HG02571 (cell line): ENCODE results near the gene FAM13A.
"Not testable (repeated sequence)": the region's sequence is repeated elsewhere in the genome, so short reads cannot be mapped to it uniquely, and the experiment has no call there.

ENCODE experiments used
- ATAC-seq: cut with Tn5 transposase; IDR thresholded peaks from one replicate; pipeline ENCODE4 v1.9.1; 2021; ENCODE audit warnings: mild to moderate bottlenecking, moderate library complexity; ENCODE audit not compliant: unreplicated experiment

Gene FAM13A

GRCh38 chr4:88964450-88964849 is 92.5 kb downstream of the FAM13A start:
- no peak for ATAC-seq

- ATAC-seq, result no peak
These were observed 93.2 kb downstream of the FAM13A start for GRCh38 chr4:88963817-88964216.

DNA sequence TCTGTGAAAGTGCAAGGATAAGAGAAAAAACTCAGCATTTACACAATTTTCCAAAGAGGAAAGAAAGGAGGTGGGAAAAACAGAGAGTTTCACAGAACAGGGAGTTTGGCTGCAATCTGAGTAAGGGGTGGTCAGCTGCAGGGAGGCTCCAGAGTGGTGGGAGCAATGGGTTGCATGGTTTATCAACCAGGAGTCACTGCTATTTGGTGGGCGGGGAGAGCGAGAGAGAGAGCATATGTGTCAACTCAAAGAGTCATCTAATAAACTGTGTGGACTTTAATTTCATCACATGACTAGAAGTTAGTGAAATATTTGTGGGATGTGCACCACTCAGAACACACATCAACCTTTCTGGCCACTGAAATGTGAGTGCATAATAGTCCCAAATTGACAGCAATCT is 94.6 kb downstream of the FAM13A start:
- ATAC-seq, result no peak

GRCh38 chr4:88960576-88960975 is 96.4 kb downstream of the FAM13A start:
- no peak for ATAC-seq

- no peak for ATAC-seq
These were observed 98.9 kb downstream of the FAM13A start for GRCh38 chr4:88958080-88958479.

DNA sequence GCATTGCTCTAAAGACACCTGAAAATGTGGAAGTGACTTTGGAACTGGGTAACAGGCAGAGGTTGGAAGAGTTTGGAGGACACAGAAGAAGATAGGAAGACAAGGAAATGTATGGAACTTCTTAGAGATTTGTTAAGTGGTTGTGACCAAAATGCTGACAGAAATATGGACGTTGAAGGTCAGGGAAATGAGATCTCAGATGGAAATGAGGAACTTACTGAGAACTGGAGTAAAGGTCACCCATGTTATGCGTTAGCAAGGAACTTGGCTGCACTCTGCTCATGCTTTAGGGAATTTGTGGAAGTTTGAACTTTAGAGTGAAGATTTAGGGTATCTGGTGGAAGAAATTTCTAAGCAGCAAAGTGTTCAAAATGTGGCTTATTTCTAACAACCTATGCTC is 99.4 kb downstream of the FAM13A start:
- ATAC-seq, result no peak

GRCh38 chr4:88955580-88956380 is 101.2 kb downstream of the FAM13A start:
- no peak for ATAC-seq

DNA sequence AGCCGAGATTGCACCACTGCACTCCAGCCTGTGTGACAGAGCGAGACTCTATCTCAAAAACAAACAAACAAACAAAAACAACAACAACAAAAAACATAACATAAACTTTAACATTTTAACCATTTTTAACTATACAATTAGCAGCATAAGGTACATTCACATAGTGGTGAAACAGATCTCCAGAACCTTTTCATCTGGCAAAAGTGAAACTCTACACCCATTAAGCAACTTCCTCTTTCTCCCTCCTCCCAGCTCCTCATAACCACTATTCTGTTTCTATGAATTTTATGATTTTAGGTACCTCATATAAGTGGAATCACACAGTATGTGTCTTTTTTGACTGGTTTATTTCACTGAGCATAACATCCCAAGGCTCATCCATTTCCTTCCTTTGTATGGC is 103.6 kb downstream of the FAM13A start:
- ATAC-seq, result no peak

DNA sequence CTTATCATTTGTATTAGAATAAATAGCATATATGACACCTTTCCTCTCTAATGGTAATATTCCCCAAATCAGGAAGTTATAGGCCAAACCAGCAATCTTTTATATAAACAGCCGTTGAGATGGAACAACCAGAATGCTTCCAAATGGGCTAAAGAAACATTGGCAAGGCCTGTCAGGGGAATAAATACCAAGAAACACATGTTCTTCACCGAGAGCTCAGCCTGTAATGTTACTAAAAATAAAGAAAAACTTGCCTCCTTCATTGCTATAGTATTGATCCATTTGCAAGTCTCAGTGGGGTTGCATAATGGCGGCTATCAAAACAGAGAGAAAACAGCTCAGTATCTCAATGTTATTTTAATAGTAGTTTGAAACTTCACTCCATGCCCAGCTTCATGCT is 104.9 kb downstream of the FAM13A start:
- ATAC-seq, result no peak

- ATAC-seq, result no peak
These were observed 107.4 kb downstream of the FAM13A start for GRCh38 chr4:88949605-88950004.

GRCh38 chr4:88940506-88940905 is 116.5 kb downstream of the FAM13A start:
- ATAC-seq, result no peak

DNA sequence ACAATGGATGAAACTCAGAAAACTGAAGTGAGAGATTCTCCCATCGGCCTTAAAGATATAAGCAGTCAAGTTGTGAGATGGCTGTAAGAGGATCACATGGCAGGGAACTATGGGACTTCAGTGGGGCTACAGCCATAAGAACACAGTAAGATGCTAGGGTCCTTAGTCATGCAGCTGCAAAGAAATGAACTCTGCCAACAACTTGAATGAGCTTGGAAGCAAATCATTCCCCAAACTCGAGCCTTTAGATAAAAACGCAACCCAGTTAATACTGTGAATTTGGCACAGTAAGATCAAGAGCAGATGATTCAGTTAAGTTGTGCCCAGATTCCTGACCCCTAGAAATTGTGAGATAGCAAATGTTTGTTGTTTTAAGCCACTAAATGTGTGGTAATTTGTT is 117.3 kb downstream of the FAM13A start:
- ATAC-seq, result no peak

DNA sequence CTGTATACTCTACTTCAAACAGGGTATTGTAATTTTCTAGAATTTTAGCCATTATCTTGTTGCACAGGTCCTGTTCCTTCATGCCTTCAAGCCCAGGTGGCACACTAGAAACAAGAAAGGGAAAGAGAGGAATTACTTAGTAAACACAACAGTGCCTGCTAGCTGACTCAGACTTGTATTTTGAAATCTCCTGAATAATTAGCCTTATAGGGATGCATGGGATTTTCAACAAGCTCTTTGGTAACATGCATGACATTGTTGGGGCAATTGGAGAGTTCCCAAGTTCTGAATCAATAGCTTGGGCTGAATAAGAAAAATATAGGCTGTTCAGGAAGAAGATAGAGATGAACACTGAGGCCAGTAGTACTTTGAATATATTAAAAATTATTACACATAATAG is 118.8 kb downstream of the FAM13A start:
- no peak for ATAC-seq

GRCh38 chr4:88937081-88937480 is 119.9 kb downstream of the FAM13A start:
- no peak for ATAC-seq

GRCh38 chr4:88933414-88934160 is 123.4 kb downstream of the FAM13A start:
- ATAC-seq, result no peak

DNA sequence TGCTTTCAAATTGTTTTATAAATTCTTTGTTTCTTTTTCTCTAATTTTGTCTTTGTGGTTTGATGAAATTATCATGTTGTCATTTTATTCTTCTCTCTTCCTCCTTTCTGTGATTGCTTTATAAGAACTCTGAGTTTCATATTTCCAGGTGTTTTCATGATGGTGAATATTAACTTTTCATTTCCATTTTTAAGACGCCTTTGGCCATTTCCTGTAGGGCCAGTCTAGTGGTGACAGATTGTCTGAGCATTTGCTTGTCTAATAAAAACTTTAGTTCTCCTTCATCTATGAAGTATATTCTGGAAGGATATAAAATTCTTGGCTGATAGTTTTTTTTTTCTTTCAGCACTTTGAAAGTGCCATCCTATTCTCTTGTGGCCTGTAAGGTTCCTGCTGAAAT is 128.1 kb downstream of the FAM13A start:
- no peak for ATAC-seq

DNA sequence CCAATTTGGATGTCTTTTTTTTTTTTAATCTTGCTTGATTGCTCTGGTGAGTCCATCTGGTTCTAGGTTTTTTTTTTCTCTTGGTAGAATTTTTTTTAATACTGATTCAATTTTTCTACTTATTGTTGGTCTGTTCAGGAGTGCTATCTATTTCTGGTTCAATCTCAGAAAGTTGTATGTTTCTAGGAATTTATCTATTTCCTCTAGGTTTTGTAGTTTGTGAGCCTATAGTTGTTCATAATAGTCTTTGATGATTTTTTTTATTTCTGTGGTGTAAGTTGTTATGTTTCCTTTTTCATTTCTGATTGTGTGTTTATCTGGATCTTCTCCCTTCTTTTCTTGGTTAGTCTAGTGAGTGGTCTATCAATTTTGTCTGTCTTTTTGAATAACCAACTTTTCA is 129.6 kb downstream of the FAM13A start:
- ATAC-seq, result no peak

- ATAC-seq, result no peak
These were observed 137.9 kb downstream of the FAM13A start for GRCh38 chr4:88919056-88919455.

DNA sequence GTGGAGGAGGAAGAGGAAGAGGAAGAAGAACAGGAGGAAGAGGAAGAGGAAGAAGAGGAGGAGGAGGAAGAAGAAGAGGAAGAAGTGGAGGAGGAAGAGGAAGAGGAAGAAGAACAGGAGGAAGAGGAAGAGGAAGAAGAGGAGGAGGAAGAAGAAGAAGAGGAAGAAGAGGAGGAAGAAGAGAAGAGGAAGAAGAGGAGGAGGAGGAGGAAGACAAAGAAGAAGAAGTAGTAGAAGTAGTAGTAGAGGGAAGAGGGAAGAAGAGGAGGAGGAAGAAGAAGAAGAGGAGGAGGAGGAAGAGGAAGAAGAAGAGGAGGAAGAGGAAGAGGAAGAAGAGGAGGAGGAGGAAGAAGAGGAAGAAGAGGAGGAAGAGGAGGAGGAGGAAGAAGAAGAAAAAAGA is 143.8 kb downstream of the FAM13A start:
- not testable (repeated sequence) for ATAC-seq

DNA sequence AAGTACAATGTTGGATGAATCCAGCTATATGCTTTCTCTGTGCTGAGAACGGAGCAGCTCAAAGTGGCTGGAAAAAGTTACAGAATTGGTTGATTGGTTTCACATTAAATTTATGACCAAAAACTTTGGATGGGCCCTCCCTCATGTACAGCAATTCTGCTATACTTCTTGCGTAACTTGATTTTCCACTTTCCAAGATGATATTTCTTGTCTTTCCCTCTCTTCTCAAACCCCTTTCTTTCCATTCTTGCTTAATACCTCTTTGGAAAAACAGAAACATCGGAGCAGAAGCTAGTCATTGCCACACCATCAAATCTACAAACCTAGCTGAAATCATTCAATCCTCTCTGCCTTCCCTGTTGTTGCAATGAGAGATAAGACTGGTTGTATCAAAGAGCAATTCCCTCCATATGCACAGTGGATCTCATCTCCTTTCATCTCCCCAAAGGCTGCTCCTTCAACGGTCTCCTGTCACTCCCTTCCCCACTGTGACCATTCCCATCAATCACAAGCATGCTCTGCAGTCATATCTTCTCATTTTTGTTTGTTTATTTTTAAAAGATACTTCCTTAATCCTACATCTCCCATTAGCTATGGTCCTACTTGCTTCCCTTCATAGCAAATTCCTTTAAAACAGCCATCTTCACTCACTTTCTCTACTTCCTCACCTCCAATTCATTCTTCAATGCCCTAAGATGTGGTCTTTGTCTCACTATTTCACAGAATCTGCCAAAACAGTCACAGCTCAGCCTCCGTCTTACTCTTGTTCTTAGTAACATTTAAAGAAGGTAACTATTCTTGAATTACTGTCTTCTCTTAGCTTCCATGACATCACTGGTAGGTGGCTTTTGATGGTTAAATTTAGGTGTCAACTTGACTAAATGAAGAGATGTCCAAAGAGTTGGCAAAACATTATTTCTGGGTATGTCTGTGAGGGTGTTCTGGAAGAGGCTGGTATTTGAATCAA is 145.5 kb downstream of the FAM13A start:
- no peak for ATAC-seq

DNA sequence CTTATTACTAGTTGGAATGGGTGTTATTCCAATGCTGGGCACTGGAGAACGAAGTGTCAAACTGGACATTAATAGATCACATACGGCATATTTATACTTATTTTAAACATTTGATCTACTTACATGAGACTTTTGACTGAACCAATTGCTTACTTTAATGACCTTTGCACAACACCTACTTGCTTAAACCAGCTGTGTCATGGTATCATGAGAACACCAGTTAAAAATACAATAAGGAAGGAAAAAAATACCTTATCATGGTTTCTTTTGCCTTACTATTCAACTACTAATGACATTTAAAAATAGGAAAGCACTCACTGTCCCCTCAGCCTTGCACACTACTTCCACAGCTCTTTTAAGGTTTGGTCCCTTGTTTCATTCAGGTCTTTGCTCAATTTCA is 146.9 kb downstream of the FAM13A start:
- no peak for ATAC-seq
